HepG2 (cell line): ENCODE data around the gene KLHL30. TPM values are rescaled to one million over a fixed set of nuclear protein-coding genes. Genes with fewer than 3 reads are reported as not detected.

Experiments
- ARHGAP35 ChIP-seq: sonication (generic); formaldehyde crosslinking; IDR thresholded peaks from 2 replicates; pipeline ENCODE4 v1.9.0; 2022; ENCODE audit warnings: mild to moderate bottlenecking, inconsistent platforms, moderate library complexity, missing genetic modification reagents, borderline replicate concordance
- BHLHE40 ChIP-seq: IDR thresholded peaks from 2 replicates; pipeline ENCODE4 v1.6.1; 2011; ENCODE audit warnings: low read length, improper control_type of control experiment
- BRD4 ChIP-seq: sonication (generic); formaldehyde crosslinking; IDR thresholded peaks from 2 replicates; pipeline ENCODE4 v1.4.0; 2020; ENCODE audit warnings: missing genetic modification reagents
- FOXO1 ChIP-seq: sonication (generic); formaldehyde crosslinking; IDR thresholded peaks from 2 replicates; pipeline ENCODE4 v1.4.0; 2020; ENCODE audit warnings: missing genetic modification reagents
- PAX8 ChIP-seq: sonication (generic); formaldehyde crosslinking; IDR thresholded peaks from 2 replicates; pipeline ENCODE4 v1.8.0; 2022; ENCODE audit warnings: mild to moderate bottlenecking, missing genetic modification reagents, borderline replicate concordance
- SAP130 ChIP-seq: IDR thresholded peaks from 2 replicates; pipeline ENCODE4 v1.6.1; 2016; ENCODE audit warnings: low read depth
- TAF15 ChIP-seq: fragments of 200-400 bp; formaldehyde crosslinking; IDR thresholded peaks from one replicate; pipeline ENCODE4 v1.6.1; 2018; ENCODE audit warnings: mild to moderate bottlenecking, low read depth, low read length; ENCODE audit not compliant: poor library complexity, severe bottlenecking
- ZFX ChIP-seq: sonication (generic); formaldehyde crosslinking; IDR thresholded peaks from 2 replicates; pipeline ENCODE4 v1.4.0; 2020; ENCODE audit warnings: mild to moderate bottlenecking, low read depth, missing genetic modification reagents, moderate library complexity
- ZNF230 ChIP-seq: sonication (generic); formaldehyde crosslinking; IDR thresholded peaks from 2 replicates; pipeline ENCODE4 v1.4.0; 2020; ENCODE audit warnings: mild to moderate bottlenecking, missing genetic modification reagents
- ZNF34 ChIP-seq: sonication (generic); formaldehyde crosslinking; IDR thresholded peaks from 2 replicates; pipeline ENCODE4 v1.4.0; 2020; ENCODE audit warnings: mild to moderate bottlenecking, missing genetic modification reagents, borderline replicate concordance
- ZNF775 ChIP-seq: sonication (generic); formaldehyde crosslinking; IDR thresholded peaks from 2 replicates; pipeline ENCODE4 v1.4.0; 2020; ENCODE audit warnings: missing genetic modification reagents, mild to moderate bottlenecking, moderate library complexity, borderline replicate concordance
- ZSCAN31 ChIP-seq: sonication (generic); formaldehyde crosslinking; IDR thresholded peaks from 2 replicates; pipeline ENCODE4 v1.5.0; 2020; ENCODE audit warnings: low read depth, mild to moderate bottlenecking, missing genetic modification reagents
- polyA plus RNA-seq, 8 experiments: library from polyadenylated mRNA; depleted of rRNA in 3 of 8; stranded (reverse) in 7 of 8; unstranded in 1 of 8; fragments of >200 nt; fragmentation: Illumina TruSeq in 4 of 8; extraction: Trizol in 4 of 8; gene quantifications; 2 replicates each; pipeline versions ENCODE4 v1.2.1 to v1.2.3, GENCODE V29; 2011 to 2016; ENCODE audit warnings: low read depth in 4 of 8, missing spikeins in 1 of 8, mixed read lengths in 1 of 8; ENCODE audit not compliant: insufficient read depth in 1 of 8
- total RNA-seq, 5 experiments: library from RNA; depleted of rRNA; stranded (reverse); fragments of >200 nt; fragmentation: Illumina TruSeq; extraction: Trizol; gene quantifications; 2 replicates each; pipeline ENCODE4 v1.2.3, GENCODE V29; 2016; ENCODE audit warnings: low read depth in 1 of 5
- TF ChIP-seq, protein P1 (sequence below): sonication (generic); formaldehyde crosslinking; IDR thresholded peaks from 2 replicates; pipeline ENCODE4 v1.5.1; 2020; ENCODE audit warnings: mild to moderate bottlenecking, missing genetic modification reagents, moderate library complexity
- TF ChIP-seq, protein P2 (sequence below): sonication (generic); formaldehyde crosslinking; IDR thresholded peaks from 2 replicates; pipeline ENCODE4 v1.5.0; 2020; ENCODE audit warnings: mild to moderate bottlenecking, missing genetic modification reagents, moderate library complexity
- TF ChIP-seq, protein P3 (sequence below): sonication (generic); formaldehyde crosslinking; IDR thresholded peaks from 2 replicates; pipeline ENCODE4 v1.4.0; 2020; ENCODE audit warnings: missing genetic modification reagents
- TF ChIP-seq, protein P4 (sequence below): sonication (generic); formaldehyde crosslinking; IDR thresholded peaks from 2 replicates; pipeline ENCODE4 v1.8.0; 2023; ENCODE audit warnings: mild to moderate bottlenecking, missing genetic modification reagents

The KLHL30 gene
- total and polyA plus RNA-seq, 2 of the 13 experiments (the other 11 are each of a cell fraction or from before 2014, with no cell fraction given) = 0.05 TPM; not detected in 1

DNA sequence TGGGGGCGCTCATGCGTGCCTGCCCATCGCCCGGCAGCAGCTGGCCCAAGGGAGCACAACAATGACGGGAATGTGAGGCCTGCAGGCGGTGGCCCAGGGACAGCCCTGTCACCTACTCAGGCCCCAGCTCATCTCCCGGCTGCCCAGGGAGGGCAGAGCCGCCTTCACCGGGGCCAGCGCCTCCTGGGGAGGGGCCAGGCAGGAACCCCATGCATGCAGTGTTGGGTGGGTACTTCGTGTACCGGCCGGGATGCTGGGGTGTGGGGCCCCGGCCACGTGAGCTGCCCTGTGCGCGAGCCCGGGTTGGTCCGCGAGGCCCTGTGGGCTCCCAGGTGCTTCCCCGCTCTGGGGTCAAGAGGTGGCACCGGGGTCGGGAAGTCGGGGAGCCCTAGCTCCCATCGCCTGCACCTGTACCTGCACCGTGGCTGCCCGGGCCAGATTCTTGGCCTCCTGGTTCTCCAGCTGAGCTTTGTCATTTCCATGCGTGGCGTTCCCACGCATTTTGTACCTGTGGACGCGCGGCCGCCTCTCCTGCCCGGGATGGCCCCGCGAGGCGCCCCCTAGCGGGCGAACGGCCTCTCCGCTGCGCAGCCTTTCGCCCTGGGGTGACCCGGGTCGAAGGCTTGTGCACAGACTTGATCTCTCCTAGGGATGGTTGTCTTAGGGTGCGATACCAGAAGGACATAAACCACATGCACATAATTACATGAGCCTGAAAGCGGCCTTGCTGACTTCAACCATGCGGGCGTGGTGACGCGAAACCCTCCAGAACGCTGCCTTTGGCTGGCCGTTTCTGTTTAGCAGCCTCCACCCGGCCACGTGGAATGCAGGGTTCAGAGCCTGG lies 950 bp downstream of the KLHL30 start (continued):
- TF ChIP-seq, protein P1, sequence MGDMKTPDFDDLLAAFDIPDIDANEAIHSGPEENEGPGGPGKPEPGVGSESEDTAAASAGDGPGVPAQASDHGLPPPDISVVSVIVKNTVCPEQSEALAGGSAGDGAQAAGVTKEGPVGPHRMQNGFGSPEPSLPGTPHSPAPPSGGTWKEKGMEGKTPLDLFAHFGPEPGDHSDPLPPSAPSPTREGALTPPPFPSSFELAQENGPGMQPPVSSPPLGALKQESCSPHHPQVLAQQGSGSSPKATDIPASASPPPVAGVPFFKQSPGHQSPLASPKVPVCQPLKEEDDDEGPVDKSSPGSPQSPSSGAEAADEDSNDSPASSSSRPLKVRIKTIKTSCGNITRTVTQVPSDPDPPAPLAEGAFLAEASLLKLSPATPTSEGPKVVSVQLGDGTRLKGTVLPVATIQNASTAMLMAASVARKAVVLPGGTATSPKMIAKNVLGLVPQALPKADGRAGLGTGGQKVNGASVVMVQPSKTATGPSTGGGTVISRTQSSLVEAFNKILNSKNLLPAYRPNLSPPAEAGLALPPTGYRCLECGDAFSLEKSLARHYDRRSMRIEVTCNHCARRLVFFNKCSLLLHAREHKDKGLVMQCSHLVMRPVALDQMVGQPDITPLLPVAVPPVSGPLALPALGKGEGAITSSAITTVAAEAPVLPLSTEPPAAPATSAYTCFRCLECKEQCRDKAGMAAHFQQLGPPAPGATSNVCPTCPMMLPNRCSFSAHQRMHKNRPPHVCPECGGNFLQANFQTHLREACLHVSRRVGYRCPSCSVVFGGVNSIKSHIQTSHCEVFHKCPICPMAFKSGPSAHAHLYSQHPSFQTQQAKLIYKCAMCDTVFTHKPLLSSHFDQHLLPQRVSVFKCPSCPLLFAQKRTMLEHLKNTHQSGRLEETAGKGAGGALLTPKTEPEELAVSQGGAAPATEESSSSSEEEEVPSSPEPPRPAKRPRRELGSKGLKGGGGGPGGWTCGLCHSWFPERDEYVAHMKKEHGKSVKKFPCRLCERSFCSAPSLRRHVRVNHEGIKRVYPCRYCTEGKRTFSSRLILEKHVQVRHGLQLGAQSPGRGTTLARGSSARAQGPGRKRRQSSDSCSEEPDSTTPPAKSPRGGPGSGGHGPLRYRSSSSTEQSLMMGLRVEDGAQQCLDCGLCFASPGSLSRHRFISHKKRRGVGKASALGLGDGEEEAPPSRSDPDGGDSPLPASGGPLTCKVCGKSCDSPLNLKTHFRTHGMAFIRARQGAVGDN = peak; percentile 1; the same call in 1 of the 2 replicates
- 0 out of 2 replicates have a peak, but pooled peaks have one; percentile 42 for TF ChIP-seq ZSCAN31 (CRISPR knock-in tag)
- TF ChIP-seq ARHGAP35 (CRISPR knock-in tag) = 0 out of 2 replicates have a peak, but pooled peaks have one; percentile 17
- no peak for TF ChIP-seq BRD4 (CRISPR knock-in tag)
- 0 out of 2 replicates have a peak, but pooled peaks have one; percentile 18 for TF ChIP-seq BHLHE40
- peak; percentile 54 for TF ChIP-seq TAF15
- TF ChIP-seq ZNF230 (CRISPR knock-in tag) = peak; percentile 73; the same call in 1 of the 2 replicates
- TF ChIP-seq, protein P2, sequence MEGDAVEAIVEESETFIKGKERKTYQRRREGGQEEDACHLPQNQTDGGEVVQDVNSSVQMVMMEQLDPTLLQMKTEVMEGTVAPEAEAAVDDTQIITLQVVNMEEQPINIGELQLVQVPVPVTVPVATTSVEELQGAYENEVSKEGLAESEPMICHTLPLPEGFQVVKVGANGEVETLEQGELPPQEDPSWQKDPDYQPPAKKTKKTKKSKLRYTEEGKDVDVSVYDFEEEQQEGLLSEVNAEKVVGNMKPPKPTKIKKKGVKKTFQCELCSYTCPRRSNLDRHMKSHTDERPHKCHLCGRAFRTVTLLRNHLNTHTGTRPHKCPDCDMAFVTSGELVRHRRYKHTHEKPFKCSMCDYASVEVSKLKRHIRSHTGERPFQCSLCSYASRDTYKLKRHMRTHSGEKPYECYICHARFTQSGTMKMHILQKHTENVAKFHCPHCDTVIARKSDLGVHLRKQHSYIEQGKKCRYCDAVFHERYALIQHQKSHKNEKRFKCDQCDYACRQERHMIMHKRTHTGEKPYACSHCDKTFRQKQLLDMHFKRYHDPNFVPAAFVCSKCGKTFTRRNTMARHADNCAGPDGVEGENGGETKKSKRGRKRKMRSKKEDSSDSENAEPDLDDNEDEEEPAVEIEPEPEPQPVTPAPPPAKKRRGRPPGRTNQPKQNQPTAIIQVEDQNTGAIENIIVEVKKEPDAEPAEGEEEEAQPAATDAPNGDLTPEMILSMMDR (CRISPR knock-in tag) = peak; percentile 74
- TF ChIP-seq, protein P3, sequence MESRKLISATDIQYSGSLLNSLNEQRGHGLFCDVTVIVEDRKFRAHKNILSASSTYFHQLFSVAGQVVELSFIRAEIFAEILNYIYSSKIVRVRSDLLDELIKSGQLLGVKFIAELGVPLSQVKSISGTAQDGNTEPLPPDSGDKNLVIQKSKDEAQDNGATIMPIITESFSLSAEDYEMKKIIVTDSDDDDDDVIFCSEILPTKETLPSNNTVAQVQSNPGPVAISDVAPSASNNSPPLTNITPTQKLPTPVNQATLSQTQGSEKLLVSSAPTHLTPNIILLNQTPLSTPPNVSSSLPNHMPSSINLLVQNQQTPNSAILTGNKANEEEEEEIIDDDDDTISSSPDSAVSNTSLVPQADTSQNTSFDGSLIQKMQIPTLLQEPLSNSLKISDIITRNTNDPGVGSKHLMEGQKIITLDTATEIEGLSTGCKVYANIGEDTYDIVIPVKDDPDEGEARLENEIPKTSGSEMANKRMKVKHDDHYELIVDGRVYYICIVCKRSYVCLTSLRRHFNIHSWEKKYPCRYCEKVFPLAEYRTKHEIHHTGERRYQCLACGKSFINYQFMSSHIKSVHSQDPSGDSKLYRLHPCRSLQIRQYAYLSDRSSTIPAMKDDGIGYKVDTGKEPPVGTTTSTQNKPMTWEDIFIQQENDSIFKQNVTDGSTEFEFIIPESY (CRISPR knock-in tag) = peak; percentile 83
- TF ChIP-seq SAP130 (CRISPR knock-in tag) = peak; percentile 25; the same call in 1 of the 2 replicates
- peak; percentile 69 for TF ChIP-seq ZFX (CRISPR knock-in tag)
- TF ChIP-seq ZNF34 = no peak
- TF ChIP-seq ZNF775 (CRISPR knock-in tag) = no peak
- peak; percentile 25; the same call in 1 of the 2 replicates for TF ChIP-seq FOXO1 (CRISPR knock-in tag)
- TF ChIP-seq, protein P4, sequence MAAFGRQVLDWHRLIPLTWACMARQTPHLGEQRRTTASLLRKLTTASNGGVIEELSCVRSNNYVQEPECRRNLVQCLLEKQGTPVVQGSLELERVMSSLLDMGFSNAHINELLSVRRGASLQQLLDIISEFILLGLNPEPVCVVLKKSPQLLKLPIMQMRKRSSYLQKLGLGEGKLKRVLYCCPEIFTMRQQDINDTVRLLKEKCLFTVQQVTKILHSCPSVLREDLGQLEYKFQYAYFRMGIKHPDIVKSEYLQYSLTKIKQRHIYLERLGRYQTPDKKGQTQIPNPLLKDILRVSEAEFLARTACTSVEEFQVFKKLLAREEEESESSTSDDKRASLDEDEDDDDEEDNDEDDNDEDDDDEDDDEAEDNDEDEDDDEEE (CRISPR knock-in tag) = 0 out of 2 replicates have a peak, but pooled peaks have one; percentile 58
- no peak for TF ChIP-seq PAX8 (CRISPR knock-in tag)
